Neural cell (in vitro differentiated cells): Measurements from ENCODE around the gene PAK1. TPM values are rescaled to one million over a fixed set of nuclear protein-coding genes. Genes with fewer than 3 reads are reported as not detected.

Experiments
- H2AFZ ChIP-seq: fragments of 200-600, 300-800 bp; sonication (generic), shearing (Covaris generic); 2 replicates; pipeline ENCODE4 v1.6.0; 2014; ENCODE audit warnings: low read depth, mild to moderate bottlenecking, antibody characterized with exemption, low read length, moderate library complexity
- H3F3A ChIP-seq: fragments of 200-600 bp; shearing (Covaris generic); 2 replicates; pipeline ENCODE4 v1.6.1; 2016; ENCODE audit warnings: mild to moderate bottlenecking, moderate library complexity, mixed read lengths, antibody characterized with exemption, low read length; ENCODE audit not compliant: insufficient read depth, poor library complexity, severe bottlenecking
- H3K27ac ChIP-seq: fragments of 200-600, 300-800 bp; sonication (generic), shearing (Covaris generic); 2 replicates; pipeline ENCODE4 v1.5.1; 2014; ENCODE audit warnings: mild to moderate bottlenecking, low read length, moderate library complexity
- H3K27me3 ChIP-seq: fragments of 300-800, 200-600 bp; sonication (generic), shearing (Covaris generic); 2 replicates; pipeline ENCODE4 v1.6.0; 2014; ENCODE audit warnings: mild to moderate bottlenecking, low read depth, low read length, moderate library complexity; ENCODE audit not compliant: insufficient read depth
- H3K36me3 ChIP-seq: fragments of 300-800, 200-600 bp; sonication (generic), shearing (Covaris generic); 2 replicates; pipeline ENCODE4 v1.5.1; 2014; ENCODE audit warnings: mild to moderate bottlenecking, antibody characterized with exemption, low read length, moderate library complexity; ENCODE audit not compliant: insufficient read depth
- H3K4me2 ChIP-seq: fragments of 300-800, 200-600 bp; sonication (generic), shearing (Covaris generic); 2 replicates; pipeline ENCODE4 v1.6.0; 2014; ENCODE audit warnings: mild to moderate bottlenecking, low read length
- H3K4me3 ChIP-seq: fragments of 300-800, 200-600 bp; sonication (generic), shearing (Covaris generic); 2 replicates; pipeline ENCODE4 v1.5.1; 2014; ENCODE audit warnings: mild to moderate bottlenecking, low read length, moderate library complexity
- H3K79me2 ChIP-seq: fragments of 200-600 bp; shearing (Covaris generic); replicated peaks from 2 replicates; pipeline ENCODE4 v1.6.0; 2014; ENCODE audit warnings: mild to moderate bottlenecking, low read length, moderate library complexity; ENCODE audit not compliant: insufficient read depth
- H3K9ac ChIP-seq: fragments of 300-800, 200-600 bp; sonication (generic), shearing (Covaris generic); 2 replicates; pipeline ENCODE4 v1.6.1; 2016; ENCODE audit warnings: mild to moderate bottlenecking, low read length, mixed read lengths
- H3K9me2 ChIP-seq: fragments of 200-600 bp; shearing (Covaris generic); 2 replicates; pipeline ENCODE4 v1.6.1; 2016; ENCODE audit warnings: mild to moderate bottlenecking, low read length, mixed read lengths; ENCODE audit not compliant: insufficient read depth
- H3K9me3 ChIP-seq: fragments of 200-600, 300-800 bp; sonication (generic), shearing (Covaris generic); 2 replicates; pipeline ENCODE4 v1.6.1; 2016; ENCODE audit warnings: mild to moderate bottlenecking, mixed run types, low read length, moderate library complexity, mixed read lengths
- H4K20me1 ChIP-seq: fragments of 200-600 bp; shearing (Covaris generic); 2 replicates; pipeline ENCODE4 v1.6.1; 2016; ENCODE audit warnings: mild to moderate bottlenecking, mixed run types; ENCODE audit not compliant: insufficient read depth
- EP300 ChIP-seq: fragments of 450-650 bp; conservative IDR thresholded peaks from 2 replicates; pipeline ENCODE4 v1.6.1; 2014; ENCODE audit warnings: antibody characterized with exemption, mild to moderate bottlenecking, moderate library complexity; ENCODE audit not compliant: poor library complexity, severe bottlenecking
- EZH2 ChIP-seq: fragments of 200-600, 300-800 bp; shearing (Covaris generic), sonication (generic); IDR thresholded peaks from 2 replicates; pipeline ENCODE4 v1.6.1; 2014; ENCODE audit warnings: antibody characterized with exemption, low read length, borderline replicate concordance, mild to moderate bottlenecking; ENCODE audit not compliant: insufficient read depth, poor library complexity, severe bottlenecking
- MXI1 ChIP-seq: fragments of 450-650 bp; conservative IDR thresholded peaks from 2 replicates; pipeline ENCODE4 v1.6.1; 2014; ENCODE audit warnings: antibody characterized with exemption, mild to moderate bottlenecking; ENCODE audit not compliant: poor library complexity, severe bottlenecking
- POLR2AphosphoS5 ChIP-seq: IDR thresholded peaks from 2 replicates; pipeline ENCODE4 v1.6.1; 2012
- RAD21 ChIP-seq: fragments of 450-650 bp; conservative IDR thresholded peaks from 2 replicates; pipeline ENCODE4 v1.6.1; 2014; ENCODE audit warnings: antibody characterized with exemption, mild to moderate bottlenecking, moderate library complexity
- SMC3 ChIP-seq: fragments of 450-650 bp; conservative IDR thresholded peaks from 2 replicates; pipeline ENCODE4 v1.6.1; 2014; ENCODE audit warnings: antibody characterized with exemption, mild to moderate bottlenecking, moderate library complexity; ENCODE audit not compliant: poor library complexity
- TAF1 ChIP-seq: IDR thresholded peaks from 2 replicates; pipeline ENCODE4 v1.6.1; 2012; ENCODE audit warnings: low read depth
- polyA plus RNA-seq: library from polyadenylated mRNA; depleted of rRNA; stranded (reverse); fragments of >200 nt; gene quantifications from 2 replicates; pipeline ENCODE4 v1.2.3, GENCODE V29; 2014
- TF ChIP-seq, protein P1 (sequence below): fragments of 450-650 bp; IDR thresholded peaks from 2 replicates; pipeline ENCODE4 v1.5.1; 2014; ENCODE audit warnings: antibody characterized with exemption, mild to moderate bottlenecking, moderate library complexity; ENCODE audit not compliant: poor library complexity, severe bottlenecking
- TF ChIP-seq, protein P2 (sequence below): IDR thresholded peaks from 2 replicates; pipeline ENCODE4 v1.6.1; 2012; ENCODE audit warnings: borderline replicate concordance

PAK1 gene
- polyA plus RNA-seq, 1 donor from 2014 or later, result 65.2 TPM

DNA sequence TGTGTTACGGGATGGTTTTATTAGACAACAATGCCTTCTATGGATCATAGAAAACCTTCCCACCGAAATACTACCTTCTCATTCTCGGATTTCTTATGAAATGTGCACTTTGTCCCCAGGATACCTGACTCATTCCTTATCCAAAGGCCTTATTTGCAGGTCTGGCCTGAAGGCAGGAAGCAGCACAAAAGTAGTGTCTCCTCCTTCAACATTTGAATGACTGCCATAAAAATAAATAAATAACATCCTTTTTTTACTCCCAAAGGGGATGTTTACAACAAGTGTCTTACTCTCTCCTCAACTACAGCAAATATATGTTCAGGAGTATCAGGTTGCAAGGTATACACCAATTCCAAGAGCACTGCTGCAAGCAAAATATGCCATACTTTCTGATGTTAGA is 41.6 kb upstream of the PAK1 start:
- Histone ChIP-seq H3K9me2 (no peaks in the 10 kb centered on the region), H3K79me2 (no peaks in the 10 kb centered on the region), H3K27me3 (no peaks in the 10 kb centered on the region), H3K4me2 (no peak overlapping the region), H3K27ac (no peak overlapping the region), H4K20me1 (no peaks in the 10 kb centered on the region), H3K9me3 (no peaks in the 10 kb centered on the region), H3F3A (no peaks in the 10 kb centered on the region), H3K4me3 (no peak overlapping the region), H3K36me3 (no peaks in the 10 kb centered on the region), H3K9ac (no peak overlapping the region), H2AFZ (no peak overlapping the region)
- TF ChIP-seq RAD21 (no peak), SMC3 (no peak), TAF1 (no peak)

DNA sequence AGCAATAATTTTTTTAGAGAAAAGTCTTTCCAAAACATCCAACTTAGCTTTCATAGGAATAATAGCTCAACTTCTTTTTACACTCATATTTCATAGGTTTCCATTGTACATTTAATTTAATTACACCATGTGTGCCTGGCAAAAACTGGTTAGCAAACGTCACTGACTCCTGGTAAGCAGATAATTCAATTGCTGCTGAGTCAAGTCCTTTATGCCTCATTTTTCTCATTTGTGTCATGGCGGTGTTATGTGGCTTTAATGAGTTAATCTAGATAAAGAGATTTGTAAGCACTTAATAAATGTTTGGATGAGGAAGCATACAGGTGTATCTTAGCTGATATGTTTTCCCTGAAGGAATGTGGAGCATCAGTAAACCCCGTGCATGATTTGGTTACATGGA is 41.2 kb upstream of the PAK1 start:
- Histone ChIP-seq H3K27me3 (no peaks in the 10 kb centered on the region), H3K9me3 (no peaks in the 10 kb centered on the region), H3K36me3 (no peaks in the 10 kb centered on the region), H3K4me3 (no peak overlapping the region), H3K9me2 (no peaks in the 10 kb centered on the region), H4K20me1 (no peaks in the 10 kb centered on the region), H3F3A (no peaks in the 10 kb centered on the region), H3K4me2 (no peak overlapping the region), H3K79me2 (no peaks in the 10 kb centered on the region), H3K9ac (no peak overlapping the region), H3K27ac (no peak overlapping the region), H2AFZ (no peak overlapping the region)
- TF ChIP-seq TAF1, result no peak
- TF ChIP-seq POLR2AphosphoS5, result no peak
- no peak for TF ChIP-seq SMC3
- TF ChIP-seq, protein P1, sequence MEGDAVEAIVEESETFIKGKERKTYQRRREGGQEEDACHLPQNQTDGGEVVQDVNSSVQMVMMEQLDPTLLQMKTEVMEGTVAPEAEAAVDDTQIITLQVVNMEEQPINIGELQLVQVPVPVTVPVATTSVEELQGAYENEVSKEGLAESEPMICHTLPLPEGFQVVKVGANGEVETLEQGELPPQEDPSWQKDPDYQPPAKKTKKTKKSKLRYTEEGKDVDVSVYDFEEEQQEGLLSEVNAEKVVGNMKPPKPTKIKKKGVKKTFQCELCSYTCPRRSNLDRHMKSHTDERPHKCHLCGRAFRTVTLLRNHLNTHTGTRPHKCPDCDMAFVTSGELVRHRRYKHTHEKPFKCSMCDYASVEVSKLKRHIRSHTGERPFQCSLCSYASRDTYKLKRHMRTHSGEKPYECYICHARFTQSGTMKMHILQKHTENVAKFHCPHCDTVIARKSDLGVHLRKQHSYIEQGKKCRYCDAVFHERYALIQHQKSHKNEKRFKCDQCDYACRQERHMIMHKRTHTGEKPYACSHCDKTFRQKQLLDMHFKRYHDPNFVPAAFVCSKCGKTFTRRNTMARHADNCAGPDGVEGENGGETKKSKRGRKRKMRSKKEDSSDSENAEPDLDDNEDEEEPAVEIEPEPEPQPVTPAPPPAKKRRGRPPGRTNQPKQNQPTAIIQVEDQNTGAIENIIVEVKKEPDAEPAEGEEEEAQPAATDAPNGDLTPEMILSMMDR, result no peak
- no peak for TF ChIP-seq EP300
- TF ChIP-seq EZH2, result no peak
- TF ChIP-seq, protein P2, sequence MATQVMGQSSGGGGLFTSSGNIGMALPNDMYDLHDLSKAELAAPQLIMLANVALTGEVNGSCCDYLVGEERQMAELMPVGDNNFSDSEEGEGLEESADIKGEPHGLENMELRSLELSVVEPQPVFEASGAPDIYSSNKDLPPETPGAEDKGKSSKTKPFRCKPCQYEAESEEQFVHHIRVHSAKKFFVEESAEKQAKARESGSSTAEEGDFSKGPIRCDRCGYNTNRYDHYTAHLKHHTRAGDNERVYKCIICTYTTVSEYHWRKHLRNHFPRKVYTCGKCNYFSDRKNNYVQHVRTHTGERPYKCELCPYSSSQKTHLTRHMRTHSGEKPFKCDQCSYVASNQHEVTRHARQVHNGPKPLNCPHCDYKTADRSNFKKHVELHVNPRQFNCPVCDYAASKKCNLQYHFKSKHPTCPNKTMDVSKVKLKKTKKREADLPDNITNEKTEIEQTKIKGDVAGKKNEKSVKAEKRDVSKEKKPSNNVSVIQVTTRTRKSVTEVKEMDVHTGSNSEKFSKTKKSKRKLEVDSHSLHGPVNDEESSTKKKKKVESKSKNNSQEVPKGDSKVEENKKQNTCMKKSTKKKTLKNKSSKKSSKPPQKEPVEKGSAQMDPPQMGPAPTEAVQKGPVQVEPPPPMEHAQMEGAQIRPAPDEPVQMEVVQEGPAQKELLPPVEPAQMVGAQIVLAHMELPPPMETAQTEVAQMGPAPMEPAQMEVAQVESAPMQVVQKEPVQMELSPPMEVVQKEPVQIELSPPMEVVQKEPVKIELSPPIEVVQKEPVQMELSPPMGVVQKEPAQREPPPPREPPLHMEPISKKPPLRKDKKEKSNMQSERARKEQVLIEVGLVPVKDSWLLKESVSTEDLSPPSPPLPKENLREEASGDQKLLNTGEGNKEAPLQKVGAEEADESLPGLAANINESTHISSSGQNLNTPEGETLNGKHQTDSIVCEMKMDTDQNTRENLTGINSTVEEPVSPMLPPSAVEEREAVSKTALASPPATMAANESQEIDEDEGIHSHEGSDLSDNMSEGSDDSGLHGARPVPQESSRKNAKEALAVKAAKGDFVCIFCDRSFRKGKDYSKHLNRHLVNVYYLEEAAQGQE, result no peak
- TF ChIP-seq MXI1, result no peak
- no peak for TF ChIP-seq RAD21

DNA sequence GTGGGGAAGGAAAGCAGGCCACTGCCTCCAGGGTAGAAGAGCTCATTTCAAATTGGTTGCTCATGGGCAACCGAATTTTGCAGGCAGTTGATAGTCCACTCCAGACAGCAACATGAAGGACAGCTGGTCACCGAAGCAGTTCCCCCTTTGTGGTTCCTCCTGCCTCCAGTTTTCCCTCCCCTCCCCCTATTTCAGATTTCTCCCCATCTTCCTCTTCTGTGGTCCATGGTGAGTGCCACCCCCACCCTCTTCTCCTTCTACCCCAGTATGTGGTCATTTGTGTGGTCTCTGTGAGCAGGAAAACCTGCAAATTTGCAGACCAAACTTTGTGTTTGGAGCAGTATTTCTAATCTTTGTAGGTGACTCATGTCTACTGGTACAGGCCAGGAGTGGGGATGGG is 38.2 kb upstream of the PAK1 start:
- H3K9me3 ChIP-seq, result no peaks in the 10 kb centered on the region
- H3K9me2 ChIP-seq, result no peaks in the 10 kb centered on the region
- no peaks in the 10 kb centered on the region for H3K27me3 ChIP-seq
- no peaks in the 10 kb centered on the region for H3F3A ChIP-seq
- no peak overlapping the region for H3K9ac ChIP-seq
- no peak for TF ChIP-seq EZH2
- no peak for TF ChIP-seq TAF1
- TF ChIP-seq MXI1, result no peak
- no peak overlapping the region for H2AFZ ChIP-seq
- H4K20me1 ChIP-seq, result no peaks in the 10 kb centered on the region
- no peaks in the 10 kb centered on the region for H3K36me3 ChIP-seq
- H3K4me3 ChIP-seq, result no peak overlapping the region
- no peaks in the 10 kb centered on the region for H3K79me2 ChIP-seq
- H3K27ac ChIP-seq, result no peak overlapping the region
- H3K4me2 ChIP-seq, result no peak overlapping the region
